IPS-20b (cell line): ENCODE measurements around the gene PDE8B.

ENCODE experiments used
- H3K27ac ChIP-seq: one replicate; pipeline ENCODE4 v1.5.1; 2013; ENCODE audit warnings: low read length
- H3K27me3 ChIP-seq: 2 replicates; pipeline ENCODE4 v1.6.1; 2013; ENCODE audit warnings: mild to moderate bottlenecking, low read length, inconsistent platforms; ENCODE audit not compliant: insufficient read depth
- H3K36me3 ChIP-seq: 2 replicates; pipeline ENCODE4 v1.6.1; 2013; ENCODE audit warnings: low read depth, mild to moderate bottlenecking, inconsistent platforms, low read length, moderate library complexity; ENCODE audit not compliant: insufficient read depth
- H3K4me1 ChIP-seq: 2 replicates; pipeline ENCODE4 v1.6.1; 2013; ENCODE audit warnings: mild to moderate bottlenecking, control low read depth, inconsistent platforms, low read length, moderate library complexity; ENCODE audit not compliant: insufficient read depth
- H3K4me3 ChIP-seq: 2 replicates; pipeline ENCODE4 v1.5.1; 2013; ENCODE audit warnings: mild to moderate bottlenecking, low read length, inconsistent platforms
- H3K9ac ChIP-seq: 2 replicates; pipeline ENCODE4 v1.6.1; 2013; ENCODE audit warnings: low read depth, mild to moderate bottlenecking, inconsistent platforms, low read length, moderate library complexity
- H3K9me3 ChIP-seq: 2 replicates; pipeline ENCODE4 v1.6.1; 2013; ENCODE audit warnings: mild to moderate bottlenecking, low read depth, low read length, inconsistent platforms; ENCODE audit not compliant: insufficient read depth

The PDE8B gene

GRCh38 chr5:77210091-77210963 is at the start of gene PDE8B:
Gene PDE8B, plus strand, starts transcription at chr5:77210680. Its CDS starts 246 bp downstream, at chr5:77210926.
- peaks cover 84% of the 10 kb centered on the region for H3K27me3 ChIP-seq
- H3K36me3 ChIP-seq = no peaks in the 10 kb centered on the region
- H3K9ac ChIP-seq = no peak within 1 kb of the TSS
- H3K4me3 ChIP-seq = peak within 1 kb of the TSS; percentile 64; the same call in 1 of the 2 replicates
- H3K9me3 ChIP-seq = no peaks in the 10 kb centered on the region
- no peak within 1 kb of the TSS for H3K27ac ChIP-seq
- H3K4me1 ChIP-seq = no peaks in the 10 kb centered on the region

GRCh38 chr5:77163453-77163852 is 47.0 kb upstream of the PDE8B start:
- no peak overlapping the region for H3K9ac ChIP-seq
- H3K36me3 ChIP-seq = no peaks in the 10 kb centered on the region
- H3K4me1 ChIP-seq = no peaks in the 10 kb centered on the region
- no peaks in the 10 kb centered on the region for H3K27me3 ChIP-seq
- no peak overlapping the region for H3K27ac ChIP-seq
- no peaks in the 10 kb centered on the region for H3K9me3 ChIP-seq
- no peak overlapping the region for H3K4me3 ChIP-seq

GRCh38 chr5:77167063-77167462 is 43.4 kb upstream of the PDE8B start:
- Histone ChIP-seq H3K9ac (no peak overlapping the region), H3K36me3 (no peaks in the 10 kb centered on the region), H3K27me3 (no peaks in the 10 kb centered on the region), H3K9me3 (no peaks in the 10 kb centered on the region), H3K4me1 (no peaks in the 10 kb centered on the region; the same call in 1 of the 2 replicates), H3K4me3 (no peak overlapping the region), H3K27ac (no peak overlapping the region)

GRCh38 chr5:77167695-77168121 is 42.8 kb upstream of the PDE8B start:
- Histone ChIP-seq H3K9ac (no peak overlapping the region), H3K9me3 (no peaks in the 10 kb centered on the region), H3K4me3 (no peak overlapping the region), H3K4me1 (no peaks in the 10 kb centered on the region; the same call in 1 of the 2 replicates), H3K27me3 (no peaks in the 10 kb centered on the region), H3K27ac (no peak overlapping the region), H3K36me3 (no peaks in the 10 kb centered on the region)

- Histone ChIP-seq H3K9me3 (no peaks in the 10 kb centered on the region), H3K36me3 (no peaks in the 10 kb centered on the region), H3K4me1 (no peaks in the 10 kb centered on the region; the same call in 1 of the 2 replicates), H3K27ac (no peak overlapping the region), H3K4me3 (no peak overlapping the region), H3K9ac (no peak overlapping the region), H3K27me3 (no peaks in the 10 kb centered on the region)
These were observed 42.2 kb upstream of the PDE8B start for GRCh38 chr5:77168161-77168878.

GRCh38 chr5:77168879-77169244 is 41.6 kb upstream of the PDE8B start:
- H3K4me1 ChIP-seq = no peaks in the 10 kb centered on the region; the same call in 1 of the 2 replicates
- no peak overlapping the region for H3K27ac ChIP-seq
- no peaks in the 10 kb centered on the region for H3K36me3 ChIP-seq
- no peaks in the 10 kb centered on the region for H3K27me3 ChIP-seq
- no peak overlapping the region for H3K4me3 ChIP-seq
- no peaks in the 10 kb centered on the region for H3K9me3 ChIP-seq
- no peak overlapping the region for H3K9ac ChIP-seq

- H3K9me3 ChIP-seq = no peaks in the 10 kb centered on the region
- no peaks in the 10 kb centered on the region for H3K36me3 ChIP-seq
- H3K27me3 ChIP-seq = no peaks in the 10 kb centered on the region
- no peak overlapping the region for H3K27ac ChIP-seq
- no peak overlapping the region for H3K9ac ChIP-seq
- no peak overlapping the region for H3K4me3 ChIP-seq
- peaks cover 5% of the 10 kb centered on the region for H3K4me1 ChIP-seq
These were observed 40.1 kb upstream of the PDE8B start for GRCh38 chr5:77170196-77170890.

- Histone ChIP-seq H3K4me1 (peaks cover 7% of the 10 kb centered on the region), H3K9me3 (no peaks in the 10 kb centered on the region), H3K27me3 (peaks cover 3% of the 10 kb centered on the region; the same call in 1 of the 2 replicates), H3K36me3 (no peaks in the 10 kb centered on the region), H3K27ac (no peak overlapping the region), H3K4me3 (no peak overlapping the region), H3K9ac (no peak overlapping the region)
These were observed 39.2 kb upstream of the PDE8B start for GRCh38 chr5:77171141-77171910.

GRCh38 chr5:77172713-77173328 is 37.7 kb upstream of the PDE8B start:
- H3K36me3 ChIP-seq = no peaks in the 10 kb centered on the region
- no peak overlapping the region for H3K27ac ChIP-seq
- no peaks in the 10 kb centered on the region for H3K9me3 ChIP-seq
- peaks cover 7% of the 10 kb centered on the region for H3K4me1 ChIP-seq
- H3K4me3 ChIP-seq = no peak overlapping the region
- peaks cover 9% of the 10 kb centered on the region for H3K27me3 ChIP-seq
- no peak overlapping the region for H3K9ac ChIP-seq

GRCh38 chr5:77174526-77174925 is 36.0 kb upstream of the PDE8B start:
- Histone ChIP-seq H3K27ac (no peak overlapping the region), H3K9me3 (no peaks in the 10 kb centered on the region), H3K27me3 (peaks cover 26% of the 10 kb centered on the region), H3K9ac (no peak overlapping the region), H3K4me3 (no peak overlapping the region), H3K36me3 (no peaks in the 10 kb centered on the region), H3K4me1 (peaks cover 7% of the 10 kb centered on the region; the same call in 1 of the 2 replicates)
